Measurements from ENCODE around the gene UFD1.

The UFD1 gene

DNA sequence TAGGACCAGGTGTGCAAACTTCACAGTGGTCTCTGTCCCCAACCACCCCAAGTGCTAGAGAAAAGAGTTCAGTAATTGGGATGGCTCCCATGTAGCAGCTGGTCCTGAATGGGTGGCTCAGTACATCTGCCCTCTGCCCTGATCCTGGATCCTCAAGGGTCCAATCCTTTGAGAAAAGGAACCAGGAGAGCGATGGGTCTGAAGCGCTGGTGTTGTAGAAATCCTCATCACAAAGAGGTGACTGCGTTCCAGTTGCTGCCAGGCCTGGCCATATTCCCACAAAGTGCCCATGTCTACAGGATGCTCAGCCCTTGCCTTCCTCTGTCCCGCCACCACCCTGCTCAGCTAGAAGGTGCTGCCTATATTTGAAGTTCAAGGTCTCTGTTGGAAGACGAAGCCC lies 25.3 kb downstream of the UFD1 start:
- TF ChIP-seq, protein P1, sequence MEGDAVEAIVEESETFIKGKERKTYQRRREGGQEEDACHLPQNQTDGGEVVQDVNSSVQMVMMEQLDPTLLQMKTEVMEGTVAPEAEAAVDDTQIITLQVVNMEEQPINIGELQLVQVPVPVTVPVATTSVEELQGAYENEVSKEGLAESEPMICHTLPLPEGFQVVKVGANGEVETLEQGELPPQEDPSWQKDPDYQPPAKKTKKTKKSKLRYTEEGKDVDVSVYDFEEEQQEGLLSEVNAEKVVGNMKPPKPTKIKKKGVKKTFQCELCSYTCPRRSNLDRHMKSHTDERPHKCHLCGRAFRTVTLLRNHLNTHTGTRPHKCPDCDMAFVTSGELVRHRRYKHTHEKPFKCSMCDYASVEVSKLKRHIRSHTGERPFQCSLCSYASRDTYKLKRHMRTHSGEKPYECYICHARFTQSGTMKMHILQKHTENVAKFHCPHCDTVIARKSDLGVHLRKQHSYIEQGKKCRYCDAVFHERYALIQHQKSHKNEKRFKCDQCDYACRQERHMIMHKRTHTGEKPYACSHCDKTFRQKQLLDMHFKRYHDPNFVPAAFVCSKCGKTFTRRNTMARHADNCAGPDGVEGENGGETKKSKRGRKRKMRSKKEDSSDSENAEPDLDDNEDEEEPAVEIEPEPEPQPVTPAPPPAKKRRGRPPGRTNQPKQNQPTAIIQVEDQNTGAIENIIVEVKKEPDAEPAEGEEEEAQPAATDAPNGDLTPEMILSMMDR (IDR thresholded peaks at IDR 0.05; ENCODE audit: low read depth, low read length, missing control alignments): no peak
- H3K36me3 ChIP-seq (replicated peaks): peaks cover 81% of the 10 kb centered on the region
- in situ Hi-C loops (cut with HindIII; ENCODE audit: low pct_ligation_motif_present, low sequenced_read_pairs): no loop called here
- H3K27ac ChIP-seq: no peak overlapping the region
- no peak for DNase-seq
- H3K4me3 ChIP-seq (ENCODE audit: low read depth, low read length): no peak overlapping the region
- no peaks in the 10 kb centered on the region for H3K27me3 ChIP-seq (replicated peaks)

DNA sequence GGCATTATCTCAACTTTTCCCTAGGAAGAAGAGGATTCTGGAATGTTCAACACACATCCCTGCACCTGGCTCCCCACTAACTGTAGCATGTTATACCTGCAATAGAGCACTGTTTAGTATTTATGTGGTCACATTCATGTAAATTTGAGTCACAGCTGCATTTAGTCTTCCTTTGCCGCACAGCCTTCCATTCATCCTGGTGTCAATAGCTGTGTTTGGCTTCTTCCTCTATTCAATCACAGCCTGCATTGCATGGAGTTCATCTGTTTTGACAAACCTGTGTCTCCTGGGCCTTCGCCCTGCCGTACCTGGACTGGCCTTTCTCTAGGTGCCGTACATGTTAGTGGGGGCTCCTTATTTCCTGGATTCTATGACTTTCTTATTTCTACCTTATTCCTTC lies 27.4 kb downstream of the UFD1 start:
- H3K27ac ChIP-seq: no peak overlapping the region
- H3K4me3 ChIP-seq (ENCODE audit: low read depth, low read length): no peak overlapping the region
- in situ Hi-C loops (cut with HindIII; ENCODE audit: low pct_ligation_motif_present, low sequenced_read_pairs): no loop called here

DNA sequence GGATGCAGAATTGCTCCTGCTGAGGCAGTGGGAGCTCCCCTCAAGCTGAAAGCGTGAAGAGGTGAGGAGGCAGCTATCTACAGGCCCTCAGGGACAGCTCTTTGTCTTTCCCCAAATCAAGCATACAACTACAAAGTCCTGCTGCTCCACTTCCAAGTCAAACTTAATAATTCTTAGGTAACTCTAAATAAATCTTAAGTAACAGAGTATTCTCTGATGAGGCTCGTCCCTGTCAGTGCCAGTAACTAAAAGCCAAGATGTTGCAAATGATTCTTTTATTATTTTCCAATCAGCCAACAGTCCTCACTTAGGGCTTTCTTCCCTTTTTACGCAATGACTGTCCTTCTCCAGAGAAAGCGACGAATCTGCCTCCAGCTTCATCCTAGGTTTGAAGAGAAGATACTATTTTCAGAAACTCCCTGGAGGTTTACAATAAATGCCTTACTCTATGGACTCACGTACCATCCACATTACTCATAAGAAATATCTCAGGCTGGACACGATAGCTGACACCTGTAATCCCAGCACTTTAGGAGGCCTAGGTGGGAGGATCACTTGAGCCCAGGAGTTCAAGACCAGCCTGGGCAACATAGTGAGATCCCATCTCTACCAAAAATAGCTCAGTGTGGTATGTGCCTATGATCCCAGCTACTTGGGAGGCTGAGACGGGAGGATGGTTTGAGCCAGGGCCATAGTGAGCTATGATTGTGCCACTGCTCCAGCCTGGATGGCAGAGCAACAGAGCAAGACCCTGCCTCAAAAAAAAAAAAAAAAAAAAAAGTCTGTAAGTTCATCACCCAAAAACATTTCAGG lies 28.4 kb downstream of the UFD1 start:
- TF ChIP-seq, protein P1 (IDR thresholded peaks at IDR 0.05; ENCODE audit: low read depth, low read length, missing control alignments): no peak
- H3K36me3 ChIP-seq (replicated peaks): peaks cover 60% of the 10 kb centered on the region
- no peak overlapping the region for H3K27ac ChIP-seq
- H3K27me3 ChIP-seq (replicated peaks): no peaks in the 10 kb centered on the region
- in situ Hi-C loops (cut with HindIII; ENCODE audit: low pct_ligation_motif_present, low sequenced_read_pairs): no loop called here
- H3K4me3 ChIP-seq (ENCODE audit: low read depth, low read length): no peak overlapping the region
- DNase-seq: no peak

More for the DNA sequence above, 27.4 kb downstream of the UFD1 start:
- TF ChIP-seq, protein P1 (IDR thresholded peaks at IDR 0.05; ENCODE audit: low read depth, low read length, missing control alignments): no peak
- Histone ChIP-seq H3K27me3 (replicated peaks) (no peaks in the 10 kb centered on the region), H3K36me3 (replicated peaks) (peaks cover 65% of the 10 kb centered on the region)
- DNase-seq: no peak

DNA sequence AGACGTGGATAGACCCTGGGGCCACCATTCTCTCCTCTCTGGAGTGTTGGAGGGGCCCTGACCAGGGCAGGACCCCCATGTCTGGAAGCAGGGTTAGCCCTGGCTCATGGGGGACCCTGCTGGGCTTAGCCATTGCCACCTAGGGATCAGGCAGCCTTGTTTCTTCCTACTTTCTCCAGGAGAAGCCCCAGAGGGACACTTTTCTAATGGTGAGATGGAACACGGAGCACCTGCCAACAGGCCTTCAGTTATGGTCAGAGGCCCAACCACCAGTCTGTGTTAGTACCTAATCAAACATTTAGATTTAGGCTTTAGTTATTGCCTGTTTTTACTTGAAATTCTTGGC lies 29.6 kb downstream of the UFD1 start:
- peaks cover 49% of the 10 kb centered on the region for H3K36me3 ChIP-seq (replicated peaks)
- H3K27me3 ChIP-seq (replicated peaks): no peaks in the 10 kb centered on the region
- in situ Hi-C loops (cut with HindIII; ENCODE audit: low pct_ligation_motif_present, low sequenced_read_pairs): no loop called here
- H3K4me3 ChIP-seq (ENCODE audit: low read depth, low read length): no peak overlapping the region
- DNase-seq: no peak
- TF ChIP-seq, protein P1 (IDR thresholded peaks at IDR 0.05; ENCODE audit: low read depth, low read length, missing control alignments): no peak
- H3K27ac ChIP-seq: no peak overlapping the region

DNA sequence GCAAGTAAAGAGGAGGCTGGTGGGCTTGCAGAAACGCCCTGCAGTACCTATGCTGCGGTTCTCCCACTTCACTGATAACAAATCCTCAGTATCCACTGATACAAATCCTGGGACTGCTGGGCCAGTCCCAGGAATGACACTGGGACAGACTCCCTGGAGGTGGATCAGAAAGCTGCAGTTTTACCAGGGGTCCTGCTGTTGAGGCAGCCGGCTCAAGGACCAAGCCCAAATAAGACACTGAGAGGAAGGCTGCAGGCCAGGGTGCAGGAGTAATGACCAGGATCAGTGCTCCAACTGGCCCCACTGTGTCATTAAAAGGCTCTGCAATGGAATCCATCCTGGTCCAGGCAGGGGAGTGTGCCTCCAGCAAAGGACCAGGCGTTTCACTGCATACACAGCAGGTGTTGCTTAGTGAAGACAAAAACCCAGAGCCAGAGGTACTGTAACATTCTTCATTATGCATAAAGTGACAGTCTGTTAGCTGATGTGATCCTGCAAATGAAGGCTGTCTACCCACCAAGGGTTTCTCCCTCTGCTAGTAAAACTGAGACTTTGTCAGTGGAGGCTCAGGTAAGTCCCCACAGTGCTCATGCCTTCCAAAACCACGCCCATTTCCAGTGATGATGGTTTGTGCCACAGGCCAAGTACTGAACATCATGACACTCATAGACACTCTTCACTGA lies 30.1 kb downstream of the UFD1 start:
- H3K36me3 ChIP-seq (replicated peaks): peaks cover 49% of the 10 kb centered on the region
- H3K27me3 ChIP-seq (replicated peaks): no peaks in the 10 kb centered on the region
- TF ChIP-seq, protein P1 (IDR thresholded peaks at IDR 0.05; ENCODE audit: low read depth, low read length, missing control alignments): no peak
- in situ Hi-C loops (cut with HindIII; ENCODE audit: low pct_ligation_motif_present, low sequenced_read_pairs): no loop called here
- H3K27ac ChIP-seq: no peak overlapping the region
- H3K4me3 ChIP-seq (ENCODE audit: low read depth, low read length): no peak overlapping the region
- no peak for DNase-seq

All from brain microvascular endothelial cell (primary cell).